HCT116 (cell line): ENCODE measurements around the gene FREM1.

Experiments used
- CEBPB ChIP-seq: IDR thresholded peaks from 2 replicates; pipeline ENCODE4 v1.6.1; 2012; ENCODE audit warnings: low read depth
- EZH2 ChIP-seq: fragments of 200-600 bp; sonication (generic); IDR thresholded peaks from 2 replicates; pipeline ENCODE4 v1.6.1; 2017; ENCODE audit warnings: antibody characterized with exemption, mixed run types
- JUND ChIP-seq: IDR thresholded peaks from 2 replicates; pipeline ENCODE4 v1.6.1; 2012
- POLR2A ChIP-seq: IDR thresholded peaks from 2 replicates; pipeline ENCODE4 v1.7.0; 2011; ENCODE audit warnings: borderline replicate concordance; ENCODE audit not compliant: insufficient read depth, insufficient read length; ENCODE audit errors: extremely low read depth
- YY1 ChIP-seq: IDR thresholded peaks from 2 replicates; pipeline ENCODE4 v1.6.1; 2011; ENCODE audit warnings: low read length, low read depth, moderate library complexity, mild to moderate bottlenecking; ENCODE audit not compliant: insufficient replicate concordance; ENCODE audit errors: extremely low read depth
- TF ChIP-seq, protein P1 (sequence below), 3 experiments: fragments of 200-600 bp in 1 of 3; sonication (generic) in 1 of 3; IDR thresholded peaks in 2 of 3; conservative IDR thresholded peaks in 1 of 3; 2 replicates each; pipeline ENCODE4 v1.5.1; 2012 to 2017; ENCODE audit warnings: low read depth in 2 of 3, low read length in 2 of 3, antibody characterized with exemption in 1 of 3, borderline replicate concordance in 1 of 3, control low read depth in 1 of 3, mild to moderate bottlenecking in 1 of 3, mixed read lengths in 1 of 3, mixed run types in 1 of 3, moderate library complexity in 1 of 3; ENCODE audit not compliant: insufficient read depth in 1 of 3

DNA sequence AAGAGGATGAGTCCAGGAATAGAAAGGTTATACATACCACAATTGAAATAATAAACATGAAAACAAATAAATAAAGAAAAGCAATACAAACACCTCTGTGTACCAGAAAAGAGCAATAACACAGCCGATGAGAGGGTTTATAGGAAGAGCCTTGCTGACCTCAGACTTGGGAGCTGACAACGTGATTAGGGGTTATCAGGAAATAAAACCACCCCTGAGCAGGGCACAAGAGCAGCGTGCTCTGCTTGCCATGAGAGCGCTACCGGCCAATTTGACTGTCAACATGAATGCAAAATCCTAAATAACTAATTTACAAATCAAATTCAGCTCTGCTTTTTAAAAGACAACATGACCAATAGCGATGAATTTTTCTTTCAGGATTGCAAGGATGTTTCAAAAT, 2.6 kb upstream of the FREM1 start:
- TF ChIP-seq, protein P1, sequence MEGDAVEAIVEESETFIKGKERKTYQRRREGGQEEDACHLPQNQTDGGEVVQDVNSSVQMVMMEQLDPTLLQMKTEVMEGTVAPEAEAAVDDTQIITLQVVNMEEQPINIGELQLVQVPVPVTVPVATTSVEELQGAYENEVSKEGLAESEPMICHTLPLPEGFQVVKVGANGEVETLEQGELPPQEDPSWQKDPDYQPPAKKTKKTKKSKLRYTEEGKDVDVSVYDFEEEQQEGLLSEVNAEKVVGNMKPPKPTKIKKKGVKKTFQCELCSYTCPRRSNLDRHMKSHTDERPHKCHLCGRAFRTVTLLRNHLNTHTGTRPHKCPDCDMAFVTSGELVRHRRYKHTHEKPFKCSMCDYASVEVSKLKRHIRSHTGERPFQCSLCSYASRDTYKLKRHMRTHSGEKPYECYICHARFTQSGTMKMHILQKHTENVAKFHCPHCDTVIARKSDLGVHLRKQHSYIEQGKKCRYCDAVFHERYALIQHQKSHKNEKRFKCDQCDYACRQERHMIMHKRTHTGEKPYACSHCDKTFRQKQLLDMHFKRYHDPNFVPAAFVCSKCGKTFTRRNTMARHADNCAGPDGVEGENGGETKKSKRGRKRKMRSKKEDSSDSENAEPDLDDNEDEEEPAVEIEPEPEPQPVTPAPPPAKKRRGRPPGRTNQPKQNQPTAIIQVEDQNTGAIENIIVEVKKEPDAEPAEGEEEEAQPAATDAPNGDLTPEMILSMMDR (IDR thresholded peaks at IDR 0.05 in 2 of 3, conservative IDR thresholded peaks at IDR 0.05 in 1 of 3; ENCODE audit: borderline replicate concordance in 1 of 3, insufficient read depth in 1 of 3, low read depth in 2 of 3, low read length in 2 of 3), result no peak
- TF ChIP-seq CEBPB (no peak), EZH2 (no peak), JUND (no peak), YY1 (no peak), POLR2A (no peak)
